ENCODE measurements around the gene NAMPT.

- TF ChIP-seq, protein P1, sequence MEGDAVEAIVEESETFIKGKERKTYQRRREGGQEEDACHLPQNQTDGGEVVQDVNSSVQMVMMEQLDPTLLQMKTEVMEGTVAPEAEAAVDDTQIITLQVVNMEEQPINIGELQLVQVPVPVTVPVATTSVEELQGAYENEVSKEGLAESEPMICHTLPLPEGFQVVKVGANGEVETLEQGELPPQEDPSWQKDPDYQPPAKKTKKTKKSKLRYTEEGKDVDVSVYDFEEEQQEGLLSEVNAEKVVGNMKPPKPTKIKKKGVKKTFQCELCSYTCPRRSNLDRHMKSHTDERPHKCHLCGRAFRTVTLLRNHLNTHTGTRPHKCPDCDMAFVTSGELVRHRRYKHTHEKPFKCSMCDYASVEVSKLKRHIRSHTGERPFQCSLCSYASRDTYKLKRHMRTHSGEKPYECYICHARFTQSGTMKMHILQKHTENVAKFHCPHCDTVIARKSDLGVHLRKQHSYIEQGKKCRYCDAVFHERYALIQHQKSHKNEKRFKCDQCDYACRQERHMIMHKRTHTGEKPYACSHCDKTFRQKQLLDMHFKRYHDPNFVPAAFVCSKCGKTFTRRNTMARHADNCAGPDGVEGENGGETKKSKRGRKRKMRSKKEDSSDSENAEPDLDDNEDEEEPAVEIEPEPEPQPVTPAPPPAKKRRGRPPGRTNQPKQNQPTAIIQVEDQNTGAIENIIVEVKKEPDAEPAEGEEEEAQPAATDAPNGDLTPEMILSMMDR (IDR thresholded peaks at IDR 0.05) = no peak
- TF ChIP-seq POLR2A (IDR thresholded peaks at IDR 0.05) = no peak
Measured at GRCh38 chr7:106312906-106313305, 28.1 kb upstream of the NAMPT start.

All from right lobe of liver (tissue), 4 donors.